Measurements from ENCODE around the gene ZW10. TPM values are rescaled to one million over a fixed set of nuclear protein-coding genes. Genes with fewer than 3 reads are reported as not detected.
"Not testable (repeated sequence)": the region's sequence is repeated elsewhere in the genome, so short reads cannot be mapped to it uniquely, and the experiment has no call there.

ZW10 gene
- 15.0 and 19.2 TPM in 2 replicates for polyA plus RNA-seq (2014; cell fraction: cytosol; rRNA removed)
- 10.6 and 12.9 TPM in 2 replicates for polyA plus RNA-seq (2014; cell fraction: nucleus; rRNA removed)

GRCh38 chr11:113773416-113774173, at the start of gene ZW10:
ZW10 (minus strand) TSS chr11:113773692; CDS start chr11:113773666, 26 bp downstream.
- DNase-seq (ENCODE audit: low spot score): peak; percentile 89

GRCh38 chr11:113818426-113818825, 44.9 kb upstream of the ZW10 start:
- no peak for DNase-seq (ENCODE audit: low spot score)

- no peak for DNase-seq (ENCODE audit: low spot score)
Measured at GRCh38 chr11:113817626-113818025, 44.1 kb upstream of the ZW10 start.

GRCh38 chr11:113817162-113817561, 43.7 kb upstream of the ZW10 start:
- no peak for DNase-seq (ENCODE audit: low spot score)

GRCh38 chr11:113814181-113814580, 40.7 kb upstream of the ZW10 start:
- no peak for DNase-seq (ENCODE audit: low spot score)

- no peak for DNase-seq (ENCODE audit: low spot score)
Measured at GRCh38 chr11:113808931-113809330, 35.4 kb upstream of the ZW10 start.

GRCh38 chr11:113806406-113806805, 32.9 kb upstream of the ZW10 start:
- peak; percentile 13 for DNase-seq (ENCODE audit: low spot score)

GRCh38 chr11:113805640-113806039, 32.1 kb upstream of the ZW10 start:
- no peak for DNase-seq (ENCODE audit: low spot score)

GRCh38 chr11:113802621-113803020, 29.1 kb upstream of the ZW10 start:
- no peak for DNase-seq (ENCODE audit: low spot score)

- DNase-seq (ENCODE audit: low spot score): peak; percentile 17
Measured at GRCh38 chr11:113796663-113797259, 23.3 kb upstream of the ZW10 start.

GRCh38 chr11:113789675-113790320, 16.3 kb upstream of the ZW10 start:
- no peak for DNase-seq (ENCODE audit: low spot score)

GRCh38 chr11:113789016-113789415, 15.5 kb upstream of the ZW10 start:
- DNase-seq (ENCODE audit: low spot score): not testable (repeated sequence)

- DNase-seq (ENCODE audit: low spot score): no peak
Measured at GRCh38 chr11:113782134-113782533, 8.6 kb upstream of the ZW10 start.

- DNase-seq (ENCODE audit: low spot score): peak; percentile 3
Measured at GRCh38 chr11:113781682-113782081, 8.2 kb upstream of the ZW10 start.

GRCh38 chr11:113779496-113779895, 6.0 kb upstream of the ZW10 start, which contains the start of gene CLDN25:
CLDN25 (plus strand) TSS chr11:113779796; CDS start chr11:113779796, 0 bp downstream.
- no peak for DNase-seq (ENCODE audit: low spot score)

- DNase-seq (ENCODE audit: low spot score): no peak
Measured at GRCh38 chr11:113778111-113778910, 4.8 kb upstream of the ZW10 start.

- no peak for DNase-seq (ENCODE audit: low spot score)
Measured at GRCh38 chr11:113774174-113774503, 647 bp upstream of the ZW10 start.

- DNase-seq (ENCODE audit: low spot score): peak; percentile 7
Measured at GRCh38 chr11:113773092-113773415, 438 bp downstream of the ZW10 start.

GRCh38 chr11:113771964-113772363, 1.5 kb downstream of the ZW10 start:
- no peak for DNase-seq (ENCODE audit: low spot score)

- DNase-seq (ENCODE audit: low spot score): no peak
Measured at GRCh38 chr11:113764527-113765219, 8.8 kb downstream of the ZW10 start.

GRCh38 chr11:113763040-113763439, 10.5 kb downstream of the ZW10 start:
- not testable (repeated sequence) for DNase-seq (ENCODE audit: low spot score)
